GM18909 (cell line): ENCODE results near the gene FGF7.
A peak's percentile ranks its signal among the peaks of the same experiment; 100 is the strongest.
"Not testable (repeated sequence)": the region's sequence is repeated elsewhere in the genome, so short reads cannot be mapped to it uniquely, and the experiment has no call there.

Experiments
- ATAC-seq: cut with Tn5 transposase; IDR thresholded peaks from one replicate; pipeline ENCODE4 v1.9.1; 2021; ENCODE audit warnings: mild to moderate bottlenecking; ENCODE audit not compliant: unreplicated experiment, poor library complexity

The FGF7 gene

GRCh38 chr15:49436751-49437150, 13.7 kb downstream of the FGF7 start:
- no peak for ATAC-seq

- ATAC-seq = peak; percentile 87
Observed at GRCh38 chr15:49438962-49439631, 16.1 kb downstream of the FGF7 start.

- no peak for ATAC-seq
Observed at GRCh38 chr15:49439678-49440395, 16.8 kb downstream of the FGF7 start.

GRCh38 chr15:49441356-49441755, 18.3 kb downstream of the FGF7 start:
- ATAC-seq = no peak

GRCh38 chr15:49441816-49442215, 18.8 kb downstream of the FGF7 start:
- no peak for ATAC-seq

GRCh38 chr15:49452595-49452994, 29.6 kb downstream of the FGF7 start:
- no peak for ATAC-seq

- no peak for ATAC-seq
Observed at GRCh38 chr15:49456166-49456565, 33.1 kb downstream of the FGF7 start.

- no peak for ATAC-seq
Observed at GRCh38 chr15:49458145-49458544, 35.1 kb downstream of the FGF7 start.

- no peak for ATAC-seq
Observed at GRCh38 chr15:49460411-49460941, 37.4 kb downstream of the FGF7 start.

GRCh38 chr15:49462232-49462844, 39.3 kb downstream of the FGF7 start:
- ATAC-seq = no peak

GRCh38 chr15:49464522-49464921, 41.5 kb downstream of the FGF7 start:
- ATAC-seq = no peak

- no peak for ATAC-seq
Observed at GRCh38 chr15:49466119-49466518, 43.1 kb downstream of the FGF7 start.

GRCh38 chr15:49467746-49468480, 44.9 kb downstream of the FGF7 start:
- no peak for ATAC-seq

- ATAC-seq = no peak
Observed at GRCh38 chr15:49468481-49468839, 45.4 kb downstream of the FGF7 start.

- not testable (repeated sequence) for ATAC-seq
Observed at GRCh38 chr15:49471248-49471647, 48.2 kb downstream of the FGF7 start.

GRCh38 chr15:49471733-49472132, 48.7 kb downstream of the FGF7 start:
- peak; percentile 74 for ATAC-seq

GRCh38 chr15:49472338-49472737, 49.3 kb downstream of the FGF7 start:
- no peak for ATAC-seq

- no peak for ATAC-seq
Observed at GRCh38 chr15:49473031-49473430, 50.0 kb downstream of the FGF7 start.

- not testable (repeated sequence) for ATAC-seq
Observed at GRCh38 chr15:49478021-49478420, 55.0 kb downstream of the FGF7 start.

GRCh38 chr15:49478982-49479381, 55.9 kb downstream of the FGF7 start:
- not testable (repeated sequence) for ATAC-seq

GRCh38 chr15:49485401-49485800, 62.4 kb downstream of the FGF7 start:
- ATAC-seq = not testable (repeated sequence)
